ENCODE measurements around the gene MICU1.

- TF ChIP-seq ZNF768 (CRISPR knock-in tag; IDR thresholded peaks at IDR 0.05) (no peak), DNMT3B (CRISPR knock-in tag; conservative IDR thresholded peaks at IDR 0.05) (no peak), MAX (IDR thresholded peaks at IDR 0.05) (no peak), ZNF20 (CRISPR knock-in tag; IDR thresholded peaks at IDR 0.05) (no peak), PCBP1 (IDR thresholded peaks at IDR 0.05; ENCODE audit: borderline replicate concordance, low read depth, low read length) (no peak), ETV6 (CRISPR knock-in tag; conservative IDR thresholded peaks at IDR 0.05) (no peak), SAP130 (CRISPR knock-in tag; IDR thresholded peaks at IDR 0.05; ENCODE audit: low read depth) (no peak), ZSCAN9 (CRISPR knock-in tag; IDR thresholded peaks at IDR 0.05; ENCODE audit: borderline replicate concordance) (no peak), ZFP41 (CRISPR knock-in tag; IDR thresholded peaks at IDR 0.05; ENCODE audit: borderline replicate concordance) (no peak), KAT7 (CRISPR knock-in tag; IDR thresholded peaks at IDR 0.05; ENCODE audit: borderline replicate concordance) (no peak), USF2 (IDR thresholded peaks at IDR 0.05; ENCODE audit: low read depth, low read length) (no peak), USF2 (CRISPR knock-in tag; IDR thresholded peaks at IDR 0.05; ENCODE audit: borderline replicate concordance) (no peak), GATAD2A (CRISPR knock-in tag; IDR thresholded peaks at IDR 0.05) (no peak)
These were observed 203.9 kb downstream of the MICU1 start for GRCh38 chr10:72421885-72422540.

Data from HepG2 (cell line).